NB4 (cell line): ENCODE results near the gene CBX2.

Experiments used
- DNase-seq: peaks from one replicate; pipeline ENCODE4 v3.0.0; 2010; ENCODE audit warnings: low read depth
- H3K4me3 ChIP-seq: one replicate; pipeline ENCODE4 v1.5.1; 2011; ENCODE audit warnings: mild to moderate bottlenecking, low read depth, low read length, moderate library complexity
- MYC ChIP-seq: IDR thresholded peaks from 2 replicates; pipeline ENCODE4 v1.6.1; 2011; ENCODE audit warnings: low read depth, low read length
- POLR2A ChIP-seq: IDR thresholded peaks from 2 replicates; pipeline ENCODE4 v1.6.1; 2011; ENCODE audit warnings: mild to moderate bottlenecking; ENCODE audit not compliant: insufficient read length; ENCODE audit errors: extremely low read depth
- TF ChIP-seq, protein P1 (sequence below): IDR thresholded peaks from one replicate; pipeline ENCODE4 v1.5.1; 2012; ENCODE audit warnings: low read depth, low read length
- TF ChIP-seq, protein P2 (sequence below): IDR thresholded peaks from 2 replicates; pipeline ENCODE4 v1.6.1; 2011; ENCODE audit warnings: low read depth, low read length

CBX2 gene

DNA sequence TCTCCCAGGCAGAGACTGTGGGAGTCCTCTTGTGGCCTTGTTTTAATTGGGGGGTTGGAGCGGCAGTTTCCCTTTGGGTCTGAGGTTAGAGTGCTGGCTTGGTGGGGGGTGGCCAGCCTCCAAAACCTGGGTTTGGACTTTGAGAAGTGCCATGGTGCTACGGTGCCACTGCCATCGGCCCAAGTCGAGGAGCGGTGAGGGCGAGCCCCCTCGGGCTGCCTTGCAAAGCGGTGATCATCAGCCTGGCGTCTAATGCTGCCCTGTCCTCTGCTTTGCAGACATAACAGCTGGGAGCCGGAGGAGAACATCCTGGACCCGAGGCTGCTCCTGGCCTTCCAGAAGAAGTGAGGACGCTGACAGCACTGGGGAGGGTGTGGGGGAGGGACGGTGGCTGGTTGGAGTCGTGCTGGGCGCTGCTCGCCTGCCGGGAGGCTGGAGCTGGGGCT, 1.2 kb downstream of the CBX2 start:
- peak; percentile 75 for DNase-seq
- peak overlapping the region; percentile 68 for H3K4me3 ChIP-seq
- TF ChIP-seq MYC, result no peak
- TF ChIP-seq, protein P1, sequence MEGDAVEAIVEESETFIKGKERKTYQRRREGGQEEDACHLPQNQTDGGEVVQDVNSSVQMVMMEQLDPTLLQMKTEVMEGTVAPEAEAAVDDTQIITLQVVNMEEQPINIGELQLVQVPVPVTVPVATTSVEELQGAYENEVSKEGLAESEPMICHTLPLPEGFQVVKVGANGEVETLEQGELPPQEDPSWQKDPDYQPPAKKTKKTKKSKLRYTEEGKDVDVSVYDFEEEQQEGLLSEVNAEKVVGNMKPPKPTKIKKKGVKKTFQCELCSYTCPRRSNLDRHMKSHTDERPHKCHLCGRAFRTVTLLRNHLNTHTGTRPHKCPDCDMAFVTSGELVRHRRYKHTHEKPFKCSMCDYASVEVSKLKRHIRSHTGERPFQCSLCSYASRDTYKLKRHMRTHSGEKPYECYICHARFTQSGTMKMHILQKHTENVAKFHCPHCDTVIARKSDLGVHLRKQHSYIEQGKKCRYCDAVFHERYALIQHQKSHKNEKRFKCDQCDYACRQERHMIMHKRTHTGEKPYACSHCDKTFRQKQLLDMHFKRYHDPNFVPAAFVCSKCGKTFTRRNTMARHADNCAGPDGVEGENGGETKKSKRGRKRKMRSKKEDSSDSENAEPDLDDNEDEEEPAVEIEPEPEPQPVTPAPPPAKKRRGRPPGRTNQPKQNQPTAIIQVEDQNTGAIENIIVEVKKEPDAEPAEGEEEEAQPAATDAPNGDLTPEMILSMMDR, result no peak
- TF ChIP-seq POLR2A, result no peak
- TF ChIP-seq, protein P2, sequence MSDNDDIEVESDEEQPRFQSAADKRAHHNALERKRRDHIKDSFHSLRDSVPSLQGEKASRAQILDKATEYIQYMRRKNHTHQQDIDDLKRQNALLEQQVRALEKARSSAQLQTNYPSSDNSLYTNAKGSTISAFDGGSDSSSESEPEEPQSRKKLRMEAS, result no peak

DNA sequence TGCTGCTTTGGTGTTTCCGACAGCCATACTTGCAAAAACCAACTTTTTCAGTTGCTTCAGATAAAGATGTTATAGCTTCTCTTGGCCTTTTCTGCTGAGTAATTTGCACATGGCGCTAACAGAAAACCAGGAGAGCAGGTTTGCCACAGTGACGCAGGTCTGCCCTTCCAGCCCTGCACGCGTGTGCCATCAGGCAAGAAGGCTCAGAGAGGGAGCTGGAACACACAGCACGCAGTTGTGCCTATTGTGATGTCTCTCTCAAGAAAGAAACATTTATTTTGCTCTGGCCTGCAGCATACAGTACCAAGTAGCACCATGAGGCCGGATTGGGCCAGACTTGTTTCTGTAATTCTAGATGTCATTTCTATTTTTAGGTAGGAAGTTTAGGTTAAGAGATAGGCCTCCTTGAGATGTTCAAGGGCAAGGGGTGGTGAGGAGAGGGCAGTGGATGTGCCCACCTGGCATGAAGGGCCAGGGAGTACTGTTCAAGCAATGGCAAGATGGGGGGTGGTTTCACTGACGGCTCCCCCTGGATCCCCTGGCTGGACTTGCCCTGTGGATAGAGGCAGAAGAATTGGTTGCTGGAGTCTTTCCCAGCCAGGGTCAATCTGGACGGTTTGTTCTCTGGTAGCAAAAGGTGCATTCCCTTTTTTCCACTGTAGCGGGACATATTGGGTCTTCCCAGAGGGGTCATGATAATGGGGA, 1.9 kb downstream of the CBX2 start:
- H3K4me3 ChIP-seq, result peak overlapping the region; percentile 68
- no peak for DNase-seq
- no peak for TF ChIP-seq MYC
- TF ChIP-seq, protein P1, result no peak
- TF ChIP-seq POLR2A, result no peak
- TF ChIP-seq, protein P2, result no peak

DNA sequence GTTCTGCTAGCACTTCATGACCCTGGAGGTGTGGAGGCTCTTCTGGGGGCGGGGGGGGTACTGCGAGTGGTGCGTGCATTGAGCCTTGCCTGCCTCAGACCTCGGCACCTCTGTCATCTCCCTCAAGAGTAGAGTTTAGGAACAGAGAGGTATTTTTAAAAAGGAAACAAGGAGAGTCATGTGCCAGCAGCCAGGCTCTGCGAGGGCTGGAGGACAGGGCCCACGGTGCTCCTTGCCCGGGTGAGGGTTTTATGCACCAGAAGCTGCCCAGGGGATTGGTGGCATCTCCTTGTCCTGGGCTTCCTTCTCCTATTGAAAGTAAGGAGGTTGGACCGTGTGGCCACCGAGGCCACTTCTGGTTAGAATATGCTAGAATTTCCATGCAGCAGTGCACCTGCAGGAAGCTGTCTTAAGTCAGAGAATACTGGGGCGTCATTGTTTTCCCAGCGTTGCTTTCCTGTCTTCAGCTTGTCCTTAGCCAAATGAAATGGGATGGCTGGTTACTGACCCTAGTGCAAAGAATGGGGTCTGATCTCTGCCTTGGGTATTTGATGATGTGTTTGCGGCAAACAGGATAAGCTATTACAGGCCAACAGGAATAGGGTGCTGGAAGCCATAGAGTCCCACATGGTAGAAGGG, 3.2 kb downstream of the CBX2 start:
- no peak for TF ChIP-seq POLR2A
- TF ChIP-seq MYC, result no peak
- TF ChIP-seq, protein P1, result no peak
- TF ChIP-seq, protein P2, result no peak

DNA sequence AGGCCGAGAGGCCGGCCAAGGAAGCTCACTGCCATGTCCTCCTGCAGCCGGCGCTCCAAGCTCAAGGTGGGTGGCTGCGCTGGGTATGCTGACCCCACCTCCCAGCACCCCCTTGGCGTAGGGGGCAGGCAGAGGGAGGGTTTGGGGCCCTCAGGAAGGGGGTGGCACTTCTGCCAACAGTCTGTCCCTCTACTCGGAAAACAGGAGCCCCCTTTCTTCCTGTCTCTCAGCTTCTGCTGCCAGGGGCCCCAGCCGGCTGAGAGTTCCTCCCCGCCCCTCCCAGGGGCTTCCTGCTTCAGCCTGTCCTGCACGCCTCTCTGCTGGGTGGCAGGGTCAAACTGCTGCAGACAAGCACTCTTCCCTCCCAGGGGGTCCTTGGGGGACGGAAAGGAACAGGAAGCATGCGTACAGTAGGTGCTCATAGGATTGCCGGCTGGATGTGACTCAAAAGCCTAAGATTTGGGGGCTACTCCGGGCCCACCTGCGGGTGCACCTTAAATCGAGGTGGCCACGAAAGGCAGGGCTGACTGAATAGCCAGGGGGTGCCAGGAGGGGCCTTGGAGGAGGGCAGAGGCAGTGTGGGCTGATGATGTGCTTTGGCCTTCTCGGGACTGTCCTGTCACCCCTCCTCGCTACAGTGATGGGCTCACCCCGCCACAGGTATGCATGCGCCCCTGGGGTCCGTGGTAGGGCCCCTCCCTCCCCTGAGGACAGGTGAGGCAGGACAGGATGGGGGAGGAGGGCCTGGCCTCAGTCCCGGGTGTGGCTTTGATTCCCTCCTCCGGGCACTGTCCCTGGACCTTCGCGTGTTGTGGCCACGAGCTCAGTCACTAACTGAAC, 4.0 kb downstream of the CBX2 start:
- TF ChIP-seq, protein P1, result no peak
- no peak for TF ChIP-seq POLR2A
- TF ChIP-seq MYC, result no peak
- TF ChIP-seq, protein P2, result no peak
- H3K4me3 ChIP-seq, result no peak overlapping the region
- peak; percentile 1 for DNase-seq

More for the DNA sequence above, 3.2 kb downstream of the CBX2 start:
- no peak for DNase-seq
- no peak overlapping the region for H3K4me3 ChIP-seq

DNA sequence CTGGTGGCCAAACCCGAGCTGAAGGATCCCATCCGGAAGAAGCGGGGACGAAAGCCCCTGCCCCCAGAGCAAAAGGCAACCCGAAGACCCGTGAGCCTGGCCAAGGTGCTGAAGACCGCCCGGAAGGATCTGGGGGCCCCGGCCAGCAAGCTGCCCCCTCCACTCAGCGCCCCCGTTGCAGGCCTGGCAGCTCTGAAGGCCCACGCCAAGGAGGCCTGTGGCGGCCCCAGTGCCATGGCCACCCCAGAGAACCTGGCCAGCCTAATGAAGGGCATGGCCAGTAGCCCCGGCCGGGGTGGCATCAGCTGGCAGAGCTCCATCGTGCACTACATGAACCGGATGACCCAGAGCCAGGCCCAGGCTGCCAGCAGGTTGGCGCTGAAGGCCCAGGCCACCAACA, 5.9 kb downstream of the CBX2 start:
- DNase-seq, result no peak
- no peak overlapping the region for H3K4me3 ChIP-seq
- TF ChIP-seq MYC, result no peak
- TF ChIP-seq, protein P2, result no peak
- no peak for TF ChIP-seq POLR2A
- TF ChIP-seq, protein P1, result no peak
